Neural cell (in vitro differentiated cells): ENCODE measurements around the gene PRR5L.

Source experiments
- CTCF ChIP-seq: fragments of 450-650 bp; IDR thresholded peaks from 2 replicates; pipeline ENCODE4 v1.5.1; 2014; ENCODE audit warnings: antibody characterized with exemption, mild to moderate bottlenecking, moderate library complexity; ENCODE audit not compliant: poor library complexity, severe bottlenecking
- EP300 ChIP-seq: fragments of 450-650 bp; conservative IDR thresholded peaks from 2 replicates; pipeline ENCODE4 v1.6.1; 2014; ENCODE audit warnings: antibody characterized with exemption, mild to moderate bottlenecking, moderate library complexity; ENCODE audit not compliant: poor library complexity, severe bottlenecking
- EZH2 ChIP-seq: fragments of 200-600, 300-800 bp; shearing (Covaris generic), sonication (generic); IDR thresholded peaks from 2 replicates; pipeline ENCODE4 v1.6.1; 2014; ENCODE audit warnings: antibody characterized with exemption, low read length, borderline replicate concordance, mild to moderate bottlenecking; ENCODE audit not compliant: insufficient read depth, poor library complexity, severe bottlenecking
- POLR2AphosphoS5 ChIP-seq: IDR thresholded peaks from 2 replicates; pipeline ENCODE4 v1.6.1; 2012
- RAD21 ChIP-seq: fragments of 450-650 bp; conservative IDR thresholded peaks from 2 replicates; pipeline ENCODE4 v1.6.1; 2014; ENCODE audit warnings: antibody characterized with exemption, mild to moderate bottlenecking, moderate library complexity
- TAF1 ChIP-seq: IDR thresholded peaks from 2 replicates; pipeline ENCODE4 v1.6.1; 2012; ENCODE audit warnings: low read depth
- TF ChIP-seq, protein P1 (sequence below): IDR thresholded peaks from 2 replicates; pipeline ENCODE4 v1.6.1; 2012; ENCODE audit warnings: borderline replicate concordance

- TF ChIP-seq, protein P1, sequence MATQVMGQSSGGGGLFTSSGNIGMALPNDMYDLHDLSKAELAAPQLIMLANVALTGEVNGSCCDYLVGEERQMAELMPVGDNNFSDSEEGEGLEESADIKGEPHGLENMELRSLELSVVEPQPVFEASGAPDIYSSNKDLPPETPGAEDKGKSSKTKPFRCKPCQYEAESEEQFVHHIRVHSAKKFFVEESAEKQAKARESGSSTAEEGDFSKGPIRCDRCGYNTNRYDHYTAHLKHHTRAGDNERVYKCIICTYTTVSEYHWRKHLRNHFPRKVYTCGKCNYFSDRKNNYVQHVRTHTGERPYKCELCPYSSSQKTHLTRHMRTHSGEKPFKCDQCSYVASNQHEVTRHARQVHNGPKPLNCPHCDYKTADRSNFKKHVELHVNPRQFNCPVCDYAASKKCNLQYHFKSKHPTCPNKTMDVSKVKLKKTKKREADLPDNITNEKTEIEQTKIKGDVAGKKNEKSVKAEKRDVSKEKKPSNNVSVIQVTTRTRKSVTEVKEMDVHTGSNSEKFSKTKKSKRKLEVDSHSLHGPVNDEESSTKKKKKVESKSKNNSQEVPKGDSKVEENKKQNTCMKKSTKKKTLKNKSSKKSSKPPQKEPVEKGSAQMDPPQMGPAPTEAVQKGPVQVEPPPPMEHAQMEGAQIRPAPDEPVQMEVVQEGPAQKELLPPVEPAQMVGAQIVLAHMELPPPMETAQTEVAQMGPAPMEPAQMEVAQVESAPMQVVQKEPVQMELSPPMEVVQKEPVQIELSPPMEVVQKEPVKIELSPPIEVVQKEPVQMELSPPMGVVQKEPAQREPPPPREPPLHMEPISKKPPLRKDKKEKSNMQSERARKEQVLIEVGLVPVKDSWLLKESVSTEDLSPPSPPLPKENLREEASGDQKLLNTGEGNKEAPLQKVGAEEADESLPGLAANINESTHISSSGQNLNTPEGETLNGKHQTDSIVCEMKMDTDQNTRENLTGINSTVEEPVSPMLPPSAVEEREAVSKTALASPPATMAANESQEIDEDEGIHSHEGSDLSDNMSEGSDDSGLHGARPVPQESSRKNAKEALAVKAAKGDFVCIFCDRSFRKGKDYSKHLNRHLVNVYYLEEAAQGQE: no peak
- TF ChIP-seq POLR2AphosphoS5 (no peak), CTCF (no peak), EP300 (no peak), EZH2 (no peak), RAD21 (no peak), TAF1 (no peak)
Measured at GRCh38 chr11:36498721-36499120, 202.6 kb downstream of the PRR5L start.
